Measurements from ENCODE around the gene STK32C. TPM values are rescaled to one million over a fixed set of nuclear protein-coding genes. Genes with fewer than 3 reads are reported as not detected.
"Not testable (repeated sequence)": the region's sequence is repeated elsewhere in the genome, so short reads cannot be mapped to it uniquely, and the experiment has no call there.

Gene STK32C
- total RNA-seq, 4 donors from 2014 or later = 1.3 to 5.6 (median 4.7) TPM

DNA sequence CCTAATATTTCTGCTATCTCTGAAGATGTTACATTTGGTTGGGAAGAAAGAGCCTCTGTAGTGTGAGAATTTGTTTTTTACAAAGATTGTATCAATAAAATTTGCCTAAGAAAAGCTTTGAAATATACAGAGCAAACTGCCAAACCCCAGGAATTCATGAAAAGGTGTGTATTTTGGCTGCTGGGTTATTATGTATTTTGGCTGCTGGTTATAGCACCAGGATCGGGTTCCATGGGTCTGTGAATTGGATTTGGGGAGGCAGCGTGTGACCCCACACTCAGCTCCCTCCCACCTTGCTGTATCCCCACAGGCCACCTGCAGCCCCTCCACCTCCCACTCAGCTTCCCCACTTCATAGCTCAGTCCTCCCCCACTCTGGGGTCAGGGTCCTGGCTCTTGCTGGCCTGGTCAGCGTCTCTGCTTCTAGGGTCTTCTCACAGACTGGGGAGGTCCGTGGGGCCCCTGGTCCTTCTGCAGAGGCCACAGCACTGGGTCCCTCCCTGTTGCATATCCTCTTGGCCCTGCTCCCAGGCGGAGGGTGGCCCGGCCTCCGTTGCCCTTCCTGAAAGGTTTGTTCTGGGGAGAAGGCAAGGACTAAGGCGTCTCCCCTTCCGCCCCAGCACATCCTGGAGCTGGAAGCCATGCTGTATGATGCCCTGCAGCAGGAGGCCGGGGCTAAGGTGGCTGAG lies 145.0 kb downstream of the STK32C start:
- Histone ChIP-seq H3K9me3 (no peaks in the 10 kb centered on the region), H3K27me3 (peaks cover 15% of the 10 kb centered on the region), H3K36me3 (no peaks in the 10 kb centered on the region), H3K27ac (no peak overlapping the region), H3K4me1 (peaks cover 9% of the 10 kb centered on the region), H3K4me3 (no peak overlapping the region)
- TF ChIP-seq POLR2A (IDR thresholded peaks at IDR 0.05) (no peak), EP300 (IDR thresholded peaks at IDR 0.05) (no peak), POLR2AphosphoS5 (IDR thresholded peaks at IDR 0.05) (no peak)
- TF ChIP-seq, protein P1, sequence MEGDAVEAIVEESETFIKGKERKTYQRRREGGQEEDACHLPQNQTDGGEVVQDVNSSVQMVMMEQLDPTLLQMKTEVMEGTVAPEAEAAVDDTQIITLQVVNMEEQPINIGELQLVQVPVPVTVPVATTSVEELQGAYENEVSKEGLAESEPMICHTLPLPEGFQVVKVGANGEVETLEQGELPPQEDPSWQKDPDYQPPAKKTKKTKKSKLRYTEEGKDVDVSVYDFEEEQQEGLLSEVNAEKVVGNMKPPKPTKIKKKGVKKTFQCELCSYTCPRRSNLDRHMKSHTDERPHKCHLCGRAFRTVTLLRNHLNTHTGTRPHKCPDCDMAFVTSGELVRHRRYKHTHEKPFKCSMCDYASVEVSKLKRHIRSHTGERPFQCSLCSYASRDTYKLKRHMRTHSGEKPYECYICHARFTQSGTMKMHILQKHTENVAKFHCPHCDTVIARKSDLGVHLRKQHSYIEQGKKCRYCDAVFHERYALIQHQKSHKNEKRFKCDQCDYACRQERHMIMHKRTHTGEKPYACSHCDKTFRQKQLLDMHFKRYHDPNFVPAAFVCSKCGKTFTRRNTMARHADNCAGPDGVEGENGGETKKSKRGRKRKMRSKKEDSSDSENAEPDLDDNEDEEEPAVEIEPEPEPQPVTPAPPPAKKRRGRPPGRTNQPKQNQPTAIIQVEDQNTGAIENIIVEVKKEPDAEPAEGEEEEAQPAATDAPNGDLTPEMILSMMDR (IDR thresholded peaks at IDR 0.05) = no peak
- WGBS = 47% methylated on average over 7 of the region's 10 CpGs
- no peak for DNase-seq (ENCODE audit: low spot score in 2 of 2)

DNA sequence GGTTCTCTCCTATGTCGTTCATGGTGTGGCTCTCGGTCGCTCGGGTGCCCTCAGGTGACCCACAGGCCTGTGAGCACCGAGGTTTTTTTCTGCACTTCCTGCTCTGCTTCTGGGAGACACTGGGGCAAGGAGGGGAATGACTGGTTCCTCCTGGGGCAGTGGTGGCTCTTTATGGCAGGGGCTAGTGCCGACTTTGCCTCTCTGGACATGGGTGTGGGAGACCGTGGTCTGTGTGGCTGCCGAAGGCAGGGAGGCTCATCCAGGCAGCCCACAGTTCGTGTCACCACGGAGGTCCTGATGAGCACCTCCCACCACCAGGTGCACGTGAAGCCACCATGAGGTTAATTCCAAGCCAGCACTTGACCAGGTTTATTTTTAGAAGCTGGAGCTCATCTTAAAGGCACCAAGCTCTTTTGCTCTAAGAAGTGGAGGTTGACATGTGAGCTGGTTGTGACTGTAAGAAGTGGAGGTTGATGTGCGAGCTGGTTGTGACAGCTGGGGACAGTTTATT lies 145.7 kb downstream of the STK32C start:
- WGBS = 28% methylated on average over 6 of the region's 12 CpGs
- H3K9me3 ChIP-seq = no peaks in the 10 kb centered on the region
- peaks cover 15% of the 10 kb centered on the region for H3K27me3 ChIP-seq
- no peaks in the 10 kb centered on the region for H3K36me3 ChIP-seq
- H3K27ac ChIP-seq = no peak overlapping the region
- H3K4me1 ChIP-seq = peaks cover 9% of the 10 kb centered on the region
- no peak for DNase-seq (ENCODE audit: low spot score in 2 of 2)
- no peak overlapping the region for H3K4me3 ChIP-seq
- no peak for TF ChIP-seq POLR2A (IDR thresholded peaks at IDR 0.05)
- no peak for TF ChIP-seq POLR2AphosphoS5 (IDR thresholded peaks at IDR 0.05)
- no peak for TF ChIP-seq EP300 (IDR thresholded peaks at IDR 0.05)

DNA sequence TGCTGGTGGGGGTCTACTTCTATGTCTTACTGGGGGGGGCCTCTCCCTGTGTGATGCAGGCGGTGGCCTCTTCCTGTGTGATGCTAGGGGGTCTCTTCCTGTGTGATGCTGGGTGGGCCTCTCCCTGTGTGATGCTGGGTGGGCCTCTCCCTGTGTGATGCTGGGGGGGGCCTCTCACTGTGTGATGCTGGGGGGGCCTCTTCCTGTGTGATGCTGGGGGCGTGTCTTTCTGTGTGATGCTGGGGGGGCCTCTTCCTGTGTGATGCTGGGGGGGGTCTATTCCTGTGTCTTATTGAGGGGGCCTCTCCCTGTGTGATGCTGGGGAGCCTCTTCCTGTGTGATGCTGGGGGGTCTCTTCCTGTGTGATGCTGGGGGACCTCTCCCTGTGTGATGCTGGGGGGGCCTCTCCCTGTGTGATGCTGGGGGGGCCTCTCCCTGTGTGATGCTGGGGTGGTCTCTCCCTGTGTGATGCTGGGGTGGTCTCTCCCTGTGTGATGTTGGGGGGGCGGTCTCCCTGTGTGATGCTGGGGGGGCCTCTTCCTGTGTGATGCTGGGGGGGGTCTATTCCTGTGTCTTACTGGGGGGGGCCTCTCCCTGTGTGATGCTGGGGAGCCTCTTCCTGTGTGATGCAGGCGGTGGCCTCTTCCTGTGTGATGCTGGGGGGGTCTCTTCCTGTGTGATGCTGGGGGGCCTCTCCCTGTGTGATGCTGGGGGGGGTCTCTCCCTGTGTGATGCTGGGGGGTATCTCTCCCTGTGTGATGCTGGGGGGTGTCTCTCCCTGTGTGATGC lies 146.7 kb downstream of the STK32C start:
- H3K4me3 ChIP-seq; DNase-seq (ENCODE audit: low spot score in 2 of 2); H3K36me3 ChIP-seq; H3K4me1 ChIP-seq; H3K27ac ChIP-seq; H3K9me3 ChIP-seq: not testable (repeated sequence)
- WGBS = no CpG with 5 or more reads among the region's 4 CpGs
- H3K27me3 ChIP-seq = peaks cover 15% of the 10 kb centered on the region

DNA sequence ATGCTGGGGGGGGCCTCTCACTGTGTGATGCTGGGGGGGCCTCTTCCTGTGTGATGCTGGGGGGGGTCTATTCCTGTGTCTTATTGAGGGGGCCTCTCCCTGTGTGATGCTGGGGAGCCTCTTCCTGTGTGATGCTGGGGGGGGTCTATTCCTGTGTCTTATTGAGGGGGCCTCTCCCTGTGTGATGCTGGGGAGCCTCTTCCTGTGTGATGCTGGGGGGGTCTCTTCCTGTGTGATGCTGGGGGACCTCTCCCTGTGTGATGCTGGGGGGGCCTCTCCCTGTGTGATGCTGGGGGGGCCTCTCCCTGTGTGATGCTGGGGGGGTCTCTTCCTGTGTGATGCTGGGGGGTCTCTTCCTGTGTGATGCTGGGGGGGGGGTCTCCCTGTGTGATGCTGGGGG lies 147.5 kb downstream of the STK32C start:
- H3K4me1 ChIP-seq; H3K27ac ChIP-seq; H3K9me3 ChIP-seq; DNase-seq (ENCODE audit: low spot score in 2 of 2); H3K36me3 ChIP-seq; H3K4me3 ChIP-seq: not testable (repeated sequence)
- H3K27me3 ChIP-seq = peaks cover 11% of the 10 kb centered on the region

DNA sequence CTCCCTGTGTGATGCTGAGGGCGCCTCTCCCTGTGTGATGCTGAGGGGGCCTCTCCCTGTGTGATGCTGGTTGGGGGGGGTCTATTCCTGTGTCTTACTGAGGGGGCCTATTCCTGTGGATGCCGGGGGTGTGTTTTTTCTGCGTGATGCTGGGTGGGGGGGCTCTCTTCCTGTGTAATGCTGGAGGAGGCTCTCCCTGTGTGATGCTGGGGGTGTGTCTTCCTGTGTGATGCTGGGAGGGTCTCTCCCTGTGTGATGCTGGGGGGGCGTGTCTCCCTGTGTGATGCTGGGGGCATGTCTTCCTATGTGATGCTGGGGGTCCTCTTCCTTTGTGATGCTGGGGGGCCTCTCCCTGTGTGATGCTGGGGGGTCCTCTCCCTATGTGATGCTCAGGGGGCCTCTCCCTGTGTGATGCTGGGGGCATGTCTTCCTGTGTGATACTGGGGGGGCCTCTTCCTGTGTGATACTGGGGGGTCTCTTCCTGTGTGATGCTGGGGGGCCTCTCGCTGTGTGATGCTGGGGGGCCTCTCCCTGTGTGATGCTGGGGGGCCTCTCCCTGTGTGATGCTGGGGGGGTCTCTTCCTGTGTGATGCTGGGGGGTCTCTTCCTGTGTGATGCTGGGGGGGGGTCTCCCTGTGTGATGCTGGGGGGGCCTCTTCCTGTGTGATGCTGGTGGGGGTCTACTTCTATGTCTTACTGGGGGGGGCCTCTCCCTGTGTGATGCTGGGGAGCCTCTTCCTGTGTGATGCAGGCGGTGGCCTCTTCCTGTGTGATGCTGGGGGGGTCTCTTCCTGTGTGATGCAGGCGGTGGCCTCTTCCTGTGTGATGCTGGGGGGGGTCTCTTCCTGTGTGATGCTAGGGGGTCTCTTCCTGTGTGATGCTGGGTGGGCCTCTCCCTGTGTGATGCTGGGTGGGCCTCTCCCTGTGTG lies 148.2 kb downstream of the STK32C start:
- WGBS = no CpG with 5 or more reads among the region's 7 CpGs
- DNase-seq (ENCODE audit: low spot score in 2 of 2); H3K9me3 ChIP-seq: not testable (repeated sequence)

DNA sequence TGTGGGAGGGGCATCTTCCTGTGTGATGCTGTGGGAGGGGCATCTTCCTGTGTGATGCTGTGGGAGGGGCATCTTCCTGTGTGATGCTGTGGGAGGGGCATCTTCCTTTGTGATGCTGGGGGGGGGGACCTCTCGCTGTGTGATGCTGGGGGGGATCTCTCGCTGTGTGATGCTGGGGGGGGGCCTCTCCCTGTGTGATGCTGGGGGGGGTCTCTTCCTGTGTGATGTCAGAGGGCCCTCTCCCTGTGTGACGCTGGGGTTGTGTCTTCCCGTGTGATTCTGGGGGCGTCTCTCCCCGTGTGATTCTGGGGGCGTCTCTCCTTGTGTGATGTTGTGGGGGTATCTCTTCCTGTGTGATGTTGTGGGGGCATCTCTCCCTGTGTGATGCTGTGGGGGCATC lies 148.9 kb downstream of the STK32C start:
- TF ChIP-seq, protein P1 (IDR thresholded peaks at IDR 0.05) = no peak
- TF ChIP-seq POLR2AphosphoS5 (IDR thresholded peaks at IDR 0.05) (no peak), EP300 (IDR thresholded peaks at IDR 0.05) (no peak), POLR2A (IDR thresholded peaks at IDR 0.05) (no peak)
- H3K4me3 ChIP-seq = no peak overlapping the region
- no peaks in the 10 kb centered on the region for H3K9me3 ChIP-seq
- no peaks in the 10 kb centered on the region for H3K27me3 ChIP-seq
- no peak for DNase-seq (ENCODE audit: low spot score in 2 of 2)
- H3K27ac ChIP-seq = no peak overlapping the region
- peaks cover 9% of the 10 kb centered on the region for H3K4me1 ChIP-seq
- H3K36me3 ChIP-seq = no peaks in the 10 kb centered on the region
- WGBS = 87% methylated on average over 3 of the region's 7 CpGs

More for the DNA sequence above, 148.2 kb downstream of the STK32C start:
- H3K27ac ChIP-seq, H3K36me3 ChIP-seq, H3K4me3 ChIP-seq, H3K27me3 ChIP-seq, H3K4me1 ChIP-seq: not testable (repeated sequence)

Data from suprapubic skin (tissue), 4 donors.